ENCODE data around the gene RNASEH1. TPM values are rescaled to one million over a fixed set of nuclear protein-coding genes. Genes with fewer than 3 reads are reported as not detected.
"Not testable (repeated sequence)": the region's sequence is repeated elsewhere in the genome, so short reads cannot be mapped to it uniquely, and the experiment has no call there.

Gene RNASEH1
- total and polyA plus RNA-seq, 2 donors: 12.4 to 15.7 TPM

DNA sequence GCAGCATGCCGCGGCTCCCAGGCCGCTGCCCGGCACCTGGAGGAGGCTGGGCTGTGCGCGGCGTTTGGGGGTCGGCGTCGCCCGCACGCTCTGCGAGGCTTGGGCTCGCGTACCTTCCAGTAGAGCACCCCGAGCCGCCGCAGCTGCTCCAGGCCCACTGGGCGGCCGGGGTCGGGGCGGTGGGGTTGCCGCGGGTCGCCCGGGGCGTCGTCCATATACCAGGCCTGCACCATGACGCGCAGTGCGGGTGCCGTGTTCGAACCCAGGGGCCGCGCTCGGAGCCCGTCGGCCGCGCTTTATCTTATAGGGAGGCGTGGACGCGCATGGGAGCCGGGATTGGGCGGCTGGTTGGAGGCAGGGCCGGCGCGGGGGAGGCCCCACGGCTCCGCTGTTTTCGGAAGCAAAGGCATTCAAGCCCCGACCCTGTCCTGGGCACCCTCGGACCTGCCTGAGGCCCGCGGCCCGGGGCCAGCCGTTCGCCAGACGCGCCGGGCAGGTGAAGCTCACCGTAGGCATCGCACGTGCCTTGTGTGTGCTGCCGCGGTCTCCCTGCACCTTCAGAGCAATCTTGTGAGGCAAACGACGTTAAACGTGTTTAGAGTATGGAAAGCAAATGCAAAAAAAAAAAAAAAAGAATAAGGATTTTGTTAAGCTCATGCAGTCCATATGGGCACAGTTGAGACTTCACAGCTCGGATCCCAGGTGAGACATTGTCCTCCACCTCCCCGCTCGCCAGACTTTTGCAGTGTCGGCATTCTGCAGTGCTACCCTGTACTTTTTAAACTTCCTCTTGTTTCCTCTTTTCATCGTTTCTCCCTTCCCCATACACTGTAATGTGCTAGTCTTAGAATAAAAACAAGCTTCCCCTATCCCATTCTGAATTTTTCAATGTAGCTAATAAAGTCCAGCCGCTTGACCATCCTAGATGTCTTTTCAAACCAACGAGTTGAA is 38.6 kb downstream of the RNASEH1 start, which contains the start of gene ADI1:
Gene ADI1, minus strand, starts transcription at position 277 of the 951 bp plus-strand sequence. Its CDS starts 44 bp downstream, at position 233.
- 2% methylated on average over 76 of the region's 76 CpGs for WGBS
- H3K9me3 ChIP-seq (ENCODE audit: control insufficient read depth in 2 of 2, insufficient read depth in 1 of 2, low read length in 1 of 2): no peaks in the 10 kb centered on the region
- peak in 4 of 9 donors; percentile 11 to 84 (median 34) for DNase-seq (ENCODE audit: low read depth in 6 of 9, low spot score in 9 of 9)
- H3K4me3 ChIP-seq (ENCODE audit: low read length in 2 of 2): peak within 1 kb of the TSS; percentile 64 to 83
- no peaks in the 10 kb centered on the region for H3K27me3 ChIP-seq (ENCODE audit: control insufficient read depth in 2 of 2, insufficient read depth in 1 of 2, low read length in 1 of 2)
- H3K27ac ChIP-seq (ENCODE audit: low read depth in 1 of 2, low read length in 1 of 2): peak within 1 kb of the TSS; percentile 91 to 97
- peaks cover 8 to 18% of the 10 kb centered on the region in 2 donors for H3K4me1 ChIP-seq (ENCODE audit: control insufficient read depth in 2 of 2, insufficient read depth in 2 of 2, low read length in 2 of 2)
- no peaks in the 10 kb centered on the region for H3K36me3 ChIP-seq (ENCODE audit: control insufficient read depth in 2 of 2, insufficient read depth in 2 of 2, low read length in 1 of 2)

DNA sequence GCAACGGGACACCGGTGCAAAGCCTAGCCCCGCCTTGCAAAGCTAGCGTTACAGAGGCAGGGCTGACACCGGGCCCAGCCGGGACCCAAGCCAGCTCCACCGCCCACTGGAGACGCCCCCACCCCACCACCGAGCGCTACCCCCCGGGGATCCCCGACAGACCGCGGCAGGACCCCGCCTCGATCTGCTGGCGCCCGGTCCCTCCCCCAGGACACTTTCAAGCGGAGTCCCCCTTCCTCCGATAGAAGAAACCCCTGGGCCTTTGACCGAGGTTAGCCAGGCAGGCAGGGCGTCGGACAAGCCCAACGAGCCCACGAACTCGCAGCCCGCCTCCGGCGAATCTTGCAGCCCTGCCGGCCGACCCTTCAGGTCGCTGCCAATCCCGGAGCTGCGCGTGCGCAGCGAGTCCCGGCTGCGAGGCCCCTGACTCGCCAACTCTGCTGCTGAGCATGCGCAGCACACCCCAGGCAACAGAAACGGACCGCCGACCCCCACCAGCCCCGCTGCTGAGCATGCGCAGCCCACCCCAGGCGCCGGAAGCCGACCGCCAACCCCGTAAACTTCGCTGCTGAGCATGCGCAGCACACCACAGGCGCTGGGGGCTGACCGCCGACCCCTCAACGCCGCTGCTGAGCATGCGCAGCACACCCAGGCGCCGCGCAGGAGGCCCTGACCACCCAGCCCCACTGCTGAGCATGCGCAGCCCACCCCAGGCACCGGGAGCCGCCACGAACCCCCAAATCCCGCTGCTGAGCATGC is 39.5 kb downstream of the RNASEH1 start:
- peak; percentile 92 to 100 (median 98) for DNase-seq (ENCODE audit: low read depth in 6 of 9, low spot score in 9 of 9)
- no peaks in the 10 kb centered on the region for H3K36me3 ChIP-seq (ENCODE audit: control insufficient read depth in 2 of 2, insufficient read depth in 2 of 2, low read length in 1 of 2)
- H3K27ac ChIP-seq (ENCODE audit: low read depth in 1 of 2, low read length in 1 of 2): peak overlapping the region; percentile 91 to 97
- WGBS: under 1% methylated on average over 67 of the region's 67 CpGs
- no peaks in the 10 kb centered on the region for H3K9me3 ChIP-seq (ENCODE audit: control insufficient read depth in 2 of 2, insufficient read depth in 1 of 2, low read length in 1 of 2)
- H3K4me1 ChIP-seq (ENCODE audit: control insufficient read depth in 2 of 2, insufficient read depth in 2 of 2, low read length in 2 of 2): peaks cover 8 to 18% of the 10 kb centered on the region in 2 donors
- peak overlapping the region; percentile 64 to 83 for H3K4me3 ChIP-seq (ENCODE audit: low read length in 2 of 2)
- no peaks in the 10 kb centered on the region for H3K27me3 ChIP-seq (ENCODE audit: control insufficient read depth in 2 of 2, insufficient read depth in 1 of 2, low read length in 1 of 2)

- peak in 1 of 9 donors; percentile 13 for DNase-seq (ENCODE audit: low read depth in 6 of 9, low spot score in 9 of 9)
- Histone ChIP-seq H3K36me3 (ENCODE audit: control insufficient read depth in 2 of 2, insufficient read depth in 2 of 2, low read length in 1 of 2) (peaks cover 3 to 5% of the 10 kb centered on the region in 2 donors), H3K4me1 (ENCODE audit: control insufficient read depth in 2 of 2, insufficient read depth in 2 of 2, low read length in 2 of 2) (peaks cover 8 to 18% of the 10 kb centered on the region in 2 donors), H3K27ac (ENCODE audit: low read depth in 1 of 2, low read length in 1 of 2) (peak overlapping the region; percentile 91 to 97), H3K4me3 (ENCODE audit: low read length in 2 of 2) (peak overlapping the region; percentile 64 to 83), H3K9me3 (ENCODE audit: control insufficient read depth in 2 of 2, insufficient read depth in 1 of 2, low read length in 1 of 2) (no peaks in the 10 kb centered on the region), H3K27me3 (ENCODE audit: control insufficient read depth in 2 of 2, insufficient read depth in 1 of 2, low read length in 1 of 2) (no peaks in the 10 kb centered on the region)
- 39% methylated on average over 3 of the region's 3 CpGs for WGBS
Observed at GRCh38 chr2:3517948-3518495, 40.1 kb downstream of the RNASEH1 start.

- no peak overlapping the region for H3K4me3 ChIP-seq (ENCODE audit: low read length in 2 of 2)
- no peaks in the 10 kb centered on the region for H3K27me3 ChIP-seq (ENCODE audit: control insufficient read depth in 2 of 2, insufficient read depth in 1 of 2, low read length in 1 of 2)
- 99% methylated on average over 3 of the region's 3 CpGs for WGBS
- peaks cover 0 to 4% of the 10 kb centered on the region in 2 donors for H3K9me3 ChIP-seq (ENCODE audit: control insufficient read depth in 2 of 2, insufficient read depth in 1 of 2, low read length in 1 of 2)
- no peak for DNase-seq (ENCODE audit: low read depth in 6 of 9, low spot score in 9 of 9)
- peaks cover 13 to 16% of the 10 kb centered on the region in 2 donors for H3K36me3 ChIP-seq (ENCODE audit: control insufficient read depth in 2 of 2, insufficient read depth in 2 of 2, low read length in 1 of 2)
- peaks cover 8 to 18% of the 10 kb centered on the region in 2 donors for H3K4me1 ChIP-seq (ENCODE audit: control insufficient read depth in 2 of 2, insufficient read depth in 2 of 2, low read length in 2 of 2)
- H3K27ac ChIP-seq (ENCODE audit: low read depth in 1 of 2, low read length in 1 of 2): no peak overlapping the region
Observed at GRCh38 chr2:3516831-3517230, 41.3 kb downstream of the RNASEH1 start.

GRCh38 chr2:3515438-3515837 is 42.7 kb downstream of the RNASEH1 start:
- not testable (repeated sequence) for H3K27ac ChIP-seq (ENCODE audit: low read depth in 1 of 2, low read length in 1 of 2); DNase-seq (ENCODE audit: low read depth in 6 of 9, low spot score in 9 of 9)
- 98% methylated on average over 5 of the region's 5 CpGs for WGBS

DNA sequence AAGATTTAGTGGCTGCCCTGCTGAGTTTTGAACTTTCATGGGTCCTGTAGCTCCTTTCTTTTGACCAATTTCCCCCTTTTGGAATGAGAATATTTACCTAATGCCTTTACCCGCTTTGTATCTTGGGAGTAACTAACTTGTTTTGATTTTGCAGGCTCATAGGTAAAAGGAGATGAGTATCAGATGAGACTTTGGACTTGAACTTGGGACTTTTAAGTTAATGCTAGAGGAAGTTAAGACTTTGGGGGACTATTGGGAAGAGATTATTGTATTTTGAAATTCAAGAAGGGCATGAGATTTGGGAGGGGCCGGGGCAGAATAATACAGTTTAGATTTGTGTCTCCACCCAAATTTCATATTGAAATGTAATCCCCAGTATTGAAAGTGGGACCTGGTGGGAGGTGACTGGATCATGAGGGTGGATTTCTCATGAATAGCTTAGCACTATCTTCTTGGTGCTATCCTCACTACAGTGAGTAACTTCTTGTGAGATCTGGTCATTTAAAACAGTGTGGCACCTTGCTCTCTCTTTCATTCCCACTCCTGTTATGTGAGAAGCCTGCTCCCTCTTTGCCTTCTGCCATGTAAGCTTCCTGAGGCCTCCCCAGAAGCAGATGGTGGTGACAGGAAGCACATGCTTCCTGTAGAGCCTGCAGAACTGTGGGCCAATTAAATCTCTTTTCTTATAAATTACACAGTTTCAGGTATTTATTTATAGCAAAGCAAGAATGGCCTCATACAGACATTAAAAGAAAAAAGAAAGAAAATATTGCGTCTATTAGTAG is 44.9 kb downstream of the RNASEH1 start:
- Histone ChIP-seq H3K9me3 (ENCODE audit: control insufficient read depth in 2 of 2, insufficient read depth in 1 of 2, low read length in 1 of 2) (peaks cover 0 to 4% of the 10 kb centered on the region in 2 donors), H3K4me3 (ENCODE audit: low read length in 2 of 2) (no peak overlapping the region), H3K27ac (ENCODE audit: low read depth in 1 of 2, low read length in 1 of 2) (no peak overlapping the region), H3K36me3 (ENCODE audit: control insufficient read depth in 2 of 2, insufficient read depth in 2 of 2, low read length in 1 of 2) (peaks cover 22 to 24% of the 10 kb centered on the region in 2 donors), H3K27me3 (ENCODE audit: control insufficient read depth in 2 of 2, insufficient read depth in 1 of 2, low read length in 1 of 2) (no peaks in the 10 kb centered on the region), H3K4me1 (ENCODE audit: control insufficient read depth in 2 of 2, insufficient read depth in 2 of 2, low read length in 2 of 2) (peaks cover 0 to 3% of the 10 kb centered on the region in 2 donors)
- no peak for DNase-seq (ENCODE audit: low read depth in 6 of 9, low spot score in 9 of 9)
- 98% methylated on average over 3 of the region's 3 CpGs for WGBS

More at GRCh38 chr2:3515438-3515837, 42.7 kb downstream of the RNASEH1 start:
- peaks cover 22 to 24% of the 10 kb centered on the region in 2 donors for H3K36me3 ChIP-seq (ENCODE audit: control insufficient read depth in 2 of 2, insufficient read depth in 2 of 2, low read length in 1 of 2)
- not testable (repeated sequence) for H3K27me3 ChIP-seq (ENCODE audit: control insufficient read depth in 2 of 2, insufficient read depth in 1 of 2, low read length in 1 of 2); H3K9me3 ChIP-seq (ENCODE audit: control insufficient read depth in 2 of 2, insufficient read depth in 1 of 2, low read length in 1 of 2); H3K4me3 ChIP-seq (ENCODE audit: low read length in 2 of 2)
- peaks cover 6 to 13% of the 10 kb centered on the region in 2 donors for H3K4me1 ChIP-seq (ENCODE audit: control insufficient read depth in 2 of 2, insufficient read depth in 2 of 2, low read length in 2 of 2)

DNA sequence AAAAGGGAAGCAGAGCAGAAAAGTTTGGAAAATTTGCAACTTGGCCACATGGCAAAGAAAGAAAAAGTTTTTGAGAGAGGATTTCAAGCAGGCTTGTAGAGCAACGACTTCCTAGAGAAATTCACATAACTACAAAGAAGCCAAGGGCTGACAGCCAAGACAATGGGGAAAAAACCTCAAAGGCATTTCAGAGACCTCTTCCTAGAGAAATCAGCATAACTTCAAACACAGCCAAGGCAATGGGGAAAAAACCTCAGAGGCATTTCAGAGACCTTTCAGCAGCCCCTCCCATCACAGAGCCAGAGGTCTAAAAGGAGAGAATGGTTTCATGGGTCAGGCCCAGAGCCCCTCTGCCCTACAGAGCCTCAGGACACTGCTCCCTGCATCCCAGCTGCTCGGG is 46.0 kb downstream of the RNASEH1 start:
- Histone ChIP-seq H3K4me3 (ENCODE audit: low read length in 2 of 2) (no peak overlapping the region), H3K36me3 (ENCODE audit: control insufficient read depth in 2 of 2, insufficient read depth in 2 of 2, low read length in 1 of 2) (peaks cover 22 to 24% of the 10 kb centered on the region in 2 donors), H3K9me3 (ENCODE audit: control insufficient read depth in 2 of 2, insufficient read depth in 1 of 2, low read length in 1 of 2) (peaks cover 0 to 4% of the 10 kb centered on the region in 2 donors), H3K27ac (ENCODE audit: low read depth in 1 of 2, low read length in 1 of 2) (no peak overlapping the region), H3K27me3 (ENCODE audit: control insufficient read depth in 2 of 2, insufficient read depth in 1 of 2, low read length in 1 of 2) (no peaks in the 10 kb centered on the region), H3K4me1 (ENCODE audit: control insufficient read depth in 2 of 2, insufficient read depth in 2 of 2, low read length in 2 of 2) (no peaks in the 10 kb centered on the region)
- no peak for DNase-seq (ENCODE audit: low read depth in 6 of 9, low spot score in 9 of 9)
- 93% methylated on average over 2 of the region's 2 CpGs for WGBS

- H3K36me3 ChIP-seq (ENCODE audit: control insufficient read depth in 2 of 2, insufficient read depth in 2 of 2, low read length in 1 of 2): peaks cover 10 to 11% of the 10 kb centered on the region in 2 donors
- H3K27ac ChIP-seq (ENCODE audit: low read depth in 1 of 2, low read length in 1 of 2): no peak overlapping the region
- no peaks in the 10 kb centered on the region for H3K9me3 ChIP-seq (ENCODE audit: control insufficient read depth in 2 of 2, insufficient read depth in 1 of 2, low read length in 1 of 2)
- H3K4me1 ChIP-seq (ENCODE audit: control insufficient read depth in 2 of 2, insufficient read depth in 2 of 2, low read length in 2 of 2): no peaks in the 10 kb centered on the region
- DNase-seq (ENCODE audit: low read depth in 6 of 9, low spot score in 9 of 9): no peak
- whole genome bisulfite sequencing: 93% methylated on average over 4 of the region's 4 CpGs
- no peak overlapping the region for H3K4me3 ChIP-seq (ENCODE audit: low read length in 2 of 2)
- no peaks in the 10 kb centered on the region for H3K27me3 ChIP-seq (ENCODE audit: control insufficient read depth in 2 of 2, insufficient read depth in 1 of 2, low read length in 1 of 2)
Observed at GRCh38 chr2:3505771-3506170, 52.4 kb downstream of the RNASEH1 start.

Measured in thymus (tissue), 11 donors.